ENCODE data around the gene TP53TG3E.
"Not testable (repeated sequence)": the region's sequence is repeated elsewhere in the genome, so short reads cannot be mapped to it uniquely, and the experiment has no call there.

Gene TP53TG3E, protein sequence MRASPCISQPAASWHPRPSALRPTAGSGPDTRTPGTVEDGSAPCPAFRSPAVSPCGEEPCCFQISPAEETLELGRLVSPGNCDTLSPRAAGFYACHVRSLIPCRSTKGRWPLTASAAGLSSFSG

DNA sequence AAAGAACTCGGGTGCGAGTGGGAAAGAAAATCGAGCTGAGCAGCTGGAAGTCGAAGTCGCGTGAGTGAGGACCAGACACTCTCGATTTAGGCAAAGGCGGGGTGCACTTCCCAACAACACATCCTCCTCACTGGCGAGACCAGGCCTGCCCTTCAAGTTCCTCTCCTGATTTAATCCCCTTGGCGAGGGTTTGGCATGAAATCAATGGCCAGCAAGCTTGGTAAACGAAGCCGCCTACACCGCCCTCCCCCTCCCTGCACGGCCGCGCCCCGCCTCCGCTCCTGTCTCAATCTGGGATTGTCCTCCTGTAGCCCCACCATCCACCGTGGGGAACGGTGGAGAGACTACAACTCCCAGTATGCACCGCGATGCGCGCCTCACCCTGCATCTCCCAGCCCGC is at the start of gene TP53TG3E:
Gene TP53TG3E, plus strand, starts transcription at position 301 of the 400 bp plus-strand sequence. Its CDS starts 68 bp downstream, at position 369.
- H3K27ac Mint-ChIP-seq; H3K4me1 Mint-ChIP-seq (ENCODE audit: low read depth); H3K4me3 Mint-ChIP-seq; H3K36me3 Mint-ChIP-seq (ENCODE audit: low read depth); H3K9me3 Mint-ChIP-seq; H3K27me3 Mint-ChIP-seq (ENCODE audit: low read depth): not testable (repeated sequence)

DNA sequence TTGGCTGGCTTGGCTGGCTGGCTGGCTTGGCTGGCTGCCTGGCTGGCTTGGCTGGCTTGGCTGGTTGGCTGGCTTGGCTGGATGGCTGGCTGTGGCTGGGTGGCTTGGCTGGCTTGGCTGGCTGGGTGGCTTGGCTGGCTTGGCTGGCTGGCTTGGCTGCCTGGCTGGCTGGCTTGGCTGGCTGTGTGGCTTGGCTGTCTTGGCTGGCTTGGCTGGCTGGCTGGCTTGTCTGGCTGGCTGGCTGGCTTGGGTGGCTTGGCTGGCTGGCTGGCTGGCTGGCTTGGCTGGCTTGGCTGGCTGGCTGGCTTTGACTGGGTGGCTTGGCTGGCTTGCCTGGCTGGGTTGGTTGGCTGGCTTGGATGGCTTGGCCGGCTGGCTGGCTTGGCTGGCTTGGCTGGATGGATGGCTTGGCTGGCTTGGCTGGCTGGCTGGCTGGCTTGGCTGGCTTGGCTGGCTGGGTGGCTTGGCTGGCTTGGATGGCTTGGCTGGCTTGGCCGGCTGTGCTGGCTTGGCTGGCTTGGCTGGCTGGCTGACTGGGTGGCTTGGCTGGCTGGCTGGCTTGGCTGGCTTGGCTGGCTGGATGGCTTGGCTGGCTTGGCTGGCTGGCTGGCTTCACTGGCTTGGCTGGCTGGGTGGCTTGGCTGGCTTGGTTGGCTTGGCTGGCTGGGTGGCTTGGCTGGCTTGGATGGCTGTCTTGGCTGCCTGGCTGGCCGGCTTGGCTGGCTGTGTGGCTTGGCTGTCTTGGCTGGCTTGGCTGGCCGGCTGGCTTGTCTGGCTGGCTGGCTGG is 32.3 kb downstream of the TP53TG3E start:
- H3K27me3 Mint-ChIP-seq (ENCODE audit: low read depth); H3K4me3 Mint-ChIP-seq; H3K36me3 Mint-ChIP-seq (ENCODE audit: low read depth); H3K27ac Mint-ChIP-seq; H3K4me1 Mint-ChIP-seq (ENCODE audit: low read depth); H3K9me3 Mint-ChIP-seq: not testable (repeated sequence)

DNA sequence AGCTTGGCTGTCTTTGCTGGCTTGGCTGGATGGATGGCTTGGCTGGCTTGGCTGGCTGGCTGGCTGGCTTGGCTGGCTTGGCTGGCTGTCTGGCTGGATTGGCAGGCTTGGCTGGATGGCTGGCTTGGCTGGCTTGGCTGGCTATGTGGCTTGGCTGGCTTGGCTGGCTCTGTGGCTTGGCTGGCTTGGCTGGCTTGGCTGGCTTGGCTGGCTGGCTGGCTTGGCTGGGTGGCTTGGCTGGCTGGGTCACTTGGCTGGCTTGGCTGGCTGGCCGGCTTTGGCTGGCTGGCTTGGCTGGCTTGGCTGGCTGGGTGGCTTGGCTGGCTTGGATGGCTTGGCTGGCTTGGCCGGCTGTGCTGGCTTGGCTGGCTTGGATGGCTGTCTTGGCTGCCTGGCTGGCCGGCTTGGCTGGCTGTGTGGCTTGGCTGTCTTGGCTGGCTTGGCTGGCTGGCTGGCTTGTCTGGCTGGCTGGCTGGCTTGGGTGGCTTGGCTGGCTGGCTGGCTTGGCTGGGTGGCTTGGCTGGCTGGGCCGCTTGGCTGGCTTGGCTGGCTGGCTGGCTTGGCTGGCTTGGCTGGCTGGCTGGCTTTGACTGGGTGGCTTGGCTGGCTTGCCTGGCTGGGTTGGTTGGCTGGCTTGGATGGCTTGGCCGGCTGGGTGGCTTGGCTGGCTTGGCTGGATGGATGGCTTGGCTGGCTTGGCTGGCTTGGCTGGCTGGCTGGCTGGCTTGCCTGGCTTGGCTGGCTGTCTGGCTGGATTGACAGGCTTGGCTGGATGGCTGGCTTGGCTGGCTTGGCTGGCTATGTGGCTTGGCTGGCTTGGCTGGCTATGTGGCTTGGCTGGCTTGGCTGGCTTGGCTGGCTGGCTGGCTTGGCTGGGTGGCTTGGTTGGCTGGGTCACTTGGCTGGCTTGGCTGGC is 33.8 kb downstream of the TP53TG3E start:
- not testable (repeated sequence) for H3K4me3 Mint-ChIP-seq; H3K4me1 Mint-ChIP-seq (ENCODE audit: low read depth); H3K27ac Mint-ChIP-seq; H3K9me3 Mint-ChIP-seq; H3K36me3 Mint-ChIP-seq (ENCODE audit: low read depth); H3K27me3 Mint-ChIP-seq (ENCODE audit: low read depth)

DNA sequence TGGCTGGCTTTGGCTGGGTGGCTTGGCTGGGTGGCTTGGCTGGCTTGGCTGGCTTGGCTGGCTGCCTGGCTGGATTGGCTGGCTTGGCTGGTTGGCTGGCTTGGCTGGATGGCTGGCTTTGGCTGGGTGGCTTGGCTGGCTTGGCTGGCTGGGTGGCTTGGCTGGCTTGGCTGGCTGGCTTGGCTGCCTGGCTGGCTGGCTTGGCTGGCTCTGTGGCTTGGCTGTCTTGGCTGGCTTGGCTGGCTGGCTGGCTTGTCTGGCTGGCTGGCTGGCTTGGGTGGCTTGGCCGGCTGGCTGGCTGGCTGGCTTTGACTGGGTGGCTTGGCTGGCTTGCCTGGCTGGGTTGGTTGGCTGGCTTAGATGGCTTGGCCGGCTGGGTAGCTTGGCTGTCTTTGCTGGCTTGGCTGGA is 34.4 kb downstream of the TP53TG3E start:
- not testable (repeated sequence) for H3K36me3 Mint-ChIP-seq (ENCODE audit: low read depth); H3K4me3 Mint-ChIP-seq; H3K9me3 Mint-ChIP-seq; H3K27me3 Mint-ChIP-seq (ENCODE audit: low read depth); H3K4me1 Mint-ChIP-seq (ENCODE audit: low read depth); H3K27ac Mint-ChIP-seq

DNA sequence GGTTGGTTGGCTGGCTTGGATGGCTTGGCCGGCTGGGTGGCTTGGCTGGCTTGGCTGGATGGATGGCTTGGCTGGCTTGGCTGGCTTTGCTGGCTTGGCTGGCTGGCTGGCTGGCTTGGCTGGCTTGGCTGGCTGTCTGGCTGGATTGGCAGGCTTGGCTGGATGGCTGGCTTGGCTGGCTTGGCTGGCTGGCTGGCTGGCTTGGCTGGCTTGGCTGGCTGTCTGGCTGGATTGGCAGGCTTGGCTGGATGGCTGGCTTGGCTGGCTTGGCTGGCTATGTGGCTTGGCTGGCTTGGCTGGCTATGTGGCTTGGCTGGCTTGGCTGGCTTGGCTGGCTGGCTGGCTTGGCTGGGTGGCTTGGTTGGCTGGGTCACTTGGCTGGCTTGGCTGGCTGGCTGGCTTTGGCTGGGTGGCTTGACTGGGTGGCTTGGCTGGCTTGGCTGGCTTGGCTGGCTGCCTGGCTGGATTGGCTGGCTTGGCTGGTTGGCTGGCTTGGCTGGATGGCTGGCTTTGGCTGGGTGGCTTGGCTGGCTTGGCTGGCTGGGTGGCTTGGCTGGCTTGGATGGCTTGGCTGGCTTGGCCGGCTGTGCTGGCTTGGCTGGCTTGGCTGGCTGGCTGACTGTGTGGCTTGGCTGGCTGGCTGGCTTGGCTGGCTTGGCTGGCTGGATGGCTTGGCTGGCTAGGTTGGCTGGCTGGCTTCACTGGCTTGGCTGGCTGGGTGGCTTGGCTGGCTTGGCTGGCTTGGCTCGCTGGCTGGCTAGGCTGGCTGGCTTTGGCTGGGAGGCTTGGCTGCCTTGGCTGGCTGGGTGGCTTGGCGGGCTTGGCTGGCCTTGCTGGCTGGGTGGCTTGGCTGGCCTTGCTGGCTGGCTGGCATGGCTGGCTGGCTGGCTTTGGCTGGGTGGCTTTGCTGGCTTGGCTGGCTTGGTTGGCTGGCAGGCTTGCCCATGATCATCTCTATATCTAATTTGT is 35.3 kb downstream of the TP53TG3E start:
- H3K36me3 Mint-ChIP-seq (ENCODE audit: low read depth); H3K4me1 Mint-ChIP-seq (ENCODE audit: low read depth); H3K4me3 Mint-ChIP-seq; H3K27ac Mint-ChIP-seq; H3K9me3 Mint-ChIP-seq; H3K27me3 Mint-ChIP-seq (ENCODE audit: low read depth): not testable (repeated sequence)

Measured in T-helper 1 cell treated with Interleukin-12 subunit alpha and Interleukin-12 subunit beta and Interleukin-4 antibody, amounts not matched to agents 30 μg/mL and 1 μg/mL, for 36 hours (primary cell).